ENCODE results near the gene WLS. TPM values are rescaled to one million over a fixed set of nuclear protein-coding genes. Genes with fewer than 3 reads are reported as not detected.

WLS gene
- total RNA-seq, 4 donors from 2014 or later = 34.8 to 78.9 (median 44.4) TPM

DNA sequence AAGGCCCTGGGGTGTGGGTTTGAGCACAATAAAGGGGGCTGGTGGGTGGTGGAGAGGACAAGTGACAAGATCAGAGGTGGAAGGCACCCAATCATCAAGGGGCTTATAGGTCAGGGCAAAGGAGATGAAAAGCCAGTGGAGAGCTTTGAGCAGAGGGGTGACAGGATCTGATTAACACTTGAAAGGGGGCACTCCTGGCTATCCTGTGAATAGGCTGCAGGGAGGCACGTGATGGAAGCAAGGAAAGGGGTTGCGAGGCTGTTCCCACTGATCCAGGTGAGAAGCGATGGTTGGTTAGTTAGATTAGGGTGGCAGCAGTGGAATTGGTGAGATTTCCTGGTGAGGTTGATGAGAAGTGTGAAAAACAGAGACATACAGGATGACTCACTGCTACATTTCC lies 80.6 kb downstream of the WLS start:
- no peak for DNase-seq (ENCODE audit: low spot score in 2 of 2)
- H3K4me1 ChIP-seq = peaks cover 0 to 4% (median 0%) of the 10 kb centered on the region in 4 donors
- no peak for TF ChIP-seq POLR2A (IDR thresholded peaks at IDR 0.05)
- TF ChIP-seq, protein P1, sequence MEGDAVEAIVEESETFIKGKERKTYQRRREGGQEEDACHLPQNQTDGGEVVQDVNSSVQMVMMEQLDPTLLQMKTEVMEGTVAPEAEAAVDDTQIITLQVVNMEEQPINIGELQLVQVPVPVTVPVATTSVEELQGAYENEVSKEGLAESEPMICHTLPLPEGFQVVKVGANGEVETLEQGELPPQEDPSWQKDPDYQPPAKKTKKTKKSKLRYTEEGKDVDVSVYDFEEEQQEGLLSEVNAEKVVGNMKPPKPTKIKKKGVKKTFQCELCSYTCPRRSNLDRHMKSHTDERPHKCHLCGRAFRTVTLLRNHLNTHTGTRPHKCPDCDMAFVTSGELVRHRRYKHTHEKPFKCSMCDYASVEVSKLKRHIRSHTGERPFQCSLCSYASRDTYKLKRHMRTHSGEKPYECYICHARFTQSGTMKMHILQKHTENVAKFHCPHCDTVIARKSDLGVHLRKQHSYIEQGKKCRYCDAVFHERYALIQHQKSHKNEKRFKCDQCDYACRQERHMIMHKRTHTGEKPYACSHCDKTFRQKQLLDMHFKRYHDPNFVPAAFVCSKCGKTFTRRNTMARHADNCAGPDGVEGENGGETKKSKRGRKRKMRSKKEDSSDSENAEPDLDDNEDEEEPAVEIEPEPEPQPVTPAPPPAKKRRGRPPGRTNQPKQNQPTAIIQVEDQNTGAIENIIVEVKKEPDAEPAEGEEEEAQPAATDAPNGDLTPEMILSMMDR (IDR thresholded peaks at IDR 0.05) = no peak
- H3K4me3 ChIP-seq = no peak overlapping the region
- WGBS, 2 donors = 74 to 91% methylated on average over 3 of the region's 3 CpGs
- no peak overlapping the region for H3K27ac ChIP-seq
- peaks cover 0 to 90% (median 4%) of the 10 kb centered on the region in 3 donors for H3K36me3 ChIP-seq
- no peaks in the 10 kb centered on the region for H3K27me3 ChIP-seq
- H3K9me3 ChIP-seq = no peaks in the 10 kb centered on the region

DNA sequence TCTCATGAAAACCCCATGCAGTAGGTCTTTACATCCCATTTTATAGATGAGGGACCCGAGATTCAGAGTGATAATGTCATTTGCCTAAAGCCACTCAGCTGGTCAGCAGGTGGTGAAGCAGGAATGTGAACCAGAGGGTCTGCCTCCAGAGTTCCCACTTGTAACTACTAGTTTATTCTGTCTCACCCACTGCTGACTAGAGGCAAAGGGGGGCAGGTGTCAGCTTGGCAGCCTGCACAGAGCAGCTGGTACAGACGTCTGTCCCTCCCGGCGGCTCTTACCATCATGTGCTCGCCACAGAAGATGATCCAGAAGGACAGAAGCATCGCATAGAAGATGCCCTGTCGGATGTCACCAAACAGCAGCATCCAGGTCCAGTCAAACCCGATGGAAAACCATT lies 82.4 kb downstream of the WLS start:
- peaks cover 0 to 86% (median 4%) of the 10 kb centered on the region in 3 donors for H3K36me3 ChIP-seq
- no peaks in the 10 kb centered on the region for H3K27me3 ChIP-seq
- H3K4me3 ChIP-seq = no peak overlapping the region
- DNase-seq (ENCODE audit: low spot score in 2 of 2) = no peak
- H3K9me3 ChIP-seq = no peaks in the 10 kb centered on the region
- no peak for TF ChIP-seq POLR2A (IDR thresholded peaks at IDR 0.05)
- no peak for TF ChIP-seq EP300 (IDR thresholded peaks at IDR 0.05)
- TF ChIP-seq, protein P1 (IDR thresholded peaks at IDR 0.05) = no peak
- WGBS, 2 donors = 91 to 93% methylated on average over 8 of the region's 8 CpGs
- peaks cover 0 to 4% (median 0%) of the 10 kb centered on the region in 4 donors for H3K4me1 ChIP-seq
- no peak overlapping the region for H3K27ac ChIP-seq

DNA sequence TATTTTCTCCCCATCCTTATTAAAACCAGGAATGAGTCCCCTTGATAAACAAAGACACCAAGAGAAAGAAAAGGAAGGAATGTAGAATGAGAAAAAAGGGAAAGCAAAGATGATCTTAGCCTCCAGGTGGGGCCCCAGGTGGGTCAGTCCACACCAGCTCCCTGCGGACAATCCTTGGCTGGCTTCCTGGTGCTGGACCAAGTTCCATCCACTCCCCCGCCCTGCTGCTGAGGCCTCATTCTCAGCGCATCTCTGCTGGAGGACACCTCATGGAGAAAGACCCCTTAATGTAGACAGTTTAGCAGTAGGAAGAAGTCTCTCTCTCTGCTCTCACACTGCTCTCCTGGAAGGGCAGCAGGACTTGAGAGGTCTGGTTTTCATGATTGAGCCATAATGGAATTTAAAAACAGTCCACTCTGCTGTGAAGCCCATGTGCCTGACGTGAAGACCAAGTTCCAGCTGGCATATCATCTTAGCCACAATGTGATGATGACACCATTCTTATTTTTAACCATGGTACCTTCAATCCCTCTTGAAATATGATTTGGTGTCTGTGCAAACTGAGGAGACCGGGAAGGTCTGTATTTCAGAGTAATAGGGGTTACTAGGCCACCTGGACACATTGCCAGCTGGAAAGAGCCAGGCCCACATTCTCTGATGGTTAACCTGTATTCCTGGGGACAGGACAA lies 83.1 kb downstream of the WLS start:
- Histone ChIP-seq H3K27ac (no peak overlapping the region), H3K9me3 (no peaks in the 10 kb centered on the region), H3K4me3 (no peak overlapping the region), H3K27me3 (no peaks in the 10 kb centered on the region), H3K36me3 (peaks cover 0 to 88% (median 4%) of the 10 kb centered on the region in 3 donors), H3K4me1 (peaks cover 0 to 4% (median 0%) of the 10 kb centered on the region in 4 donors)
- TF ChIP-seq, protein P1 (IDR thresholded peaks at IDR 0.05) = no peak
- TF ChIP-seq POLR2A (IDR thresholded peaks at IDR 0.05) (no peak), EP300 (IDR thresholded peaks at IDR 0.05) (no peak)
- no peak for DNase-seq (ENCODE audit: low spot score in 2 of 2)
- 82 to 97% methylated on average over 5 of the region's 5 CpGs for WGBS, 2 donors

DNA sequence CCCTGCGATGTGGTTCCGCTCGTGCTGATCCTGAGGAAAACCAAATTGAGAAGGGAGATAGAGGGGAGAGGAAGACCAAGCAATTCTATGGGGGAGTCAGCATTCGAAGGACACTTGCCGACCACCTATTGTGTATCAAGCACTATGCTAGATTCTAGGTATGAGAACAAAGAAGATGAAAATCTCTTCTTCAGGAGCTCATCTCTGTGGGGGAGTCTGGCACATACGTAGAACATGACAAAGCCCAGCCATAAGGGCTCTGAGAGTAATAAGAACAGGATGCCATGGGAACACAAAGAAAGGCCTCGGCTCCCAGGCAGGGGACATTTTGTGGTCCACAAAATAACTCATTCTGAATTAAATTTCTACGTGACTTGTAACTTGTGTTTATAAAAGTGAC lies 83.7 kb downstream of the WLS start:
- no peak overlapping the region for H3K27ac ChIP-seq
- no peak overlapping the region for H3K4me3 ChIP-seq
- no peak for DNase-seq (ENCODE audit: low spot score in 2 of 2)
- peaks cover 0 to 4% (median 0%) of the 10 kb centered on the region in 4 donors for H3K4me1 ChIP-seq
- whole genome bisulfite sequencing, 2 donors = 91 to 92% methylated on average over 8 of the region's 8 CpGs
- H3K9me3 ChIP-seq = no peaks in the 10 kb centered on the region
- no peaks in the 10 kb centered on the region for H3K27me3 ChIP-seq
- TF ChIP-seq EP300 (IDR thresholded peaks at IDR 0.05) (no peak), POLR2A (IDR thresholded peaks at IDR 0.05) (no peak)
- TF ChIP-seq, protein P1 (IDR thresholded peaks at IDR 0.05) = no peak
- peaks cover 0 to 86% (median 4%) of the 10 kb centered on the region in 3 donors for H3K36me3 ChIP-seq

DNA sequence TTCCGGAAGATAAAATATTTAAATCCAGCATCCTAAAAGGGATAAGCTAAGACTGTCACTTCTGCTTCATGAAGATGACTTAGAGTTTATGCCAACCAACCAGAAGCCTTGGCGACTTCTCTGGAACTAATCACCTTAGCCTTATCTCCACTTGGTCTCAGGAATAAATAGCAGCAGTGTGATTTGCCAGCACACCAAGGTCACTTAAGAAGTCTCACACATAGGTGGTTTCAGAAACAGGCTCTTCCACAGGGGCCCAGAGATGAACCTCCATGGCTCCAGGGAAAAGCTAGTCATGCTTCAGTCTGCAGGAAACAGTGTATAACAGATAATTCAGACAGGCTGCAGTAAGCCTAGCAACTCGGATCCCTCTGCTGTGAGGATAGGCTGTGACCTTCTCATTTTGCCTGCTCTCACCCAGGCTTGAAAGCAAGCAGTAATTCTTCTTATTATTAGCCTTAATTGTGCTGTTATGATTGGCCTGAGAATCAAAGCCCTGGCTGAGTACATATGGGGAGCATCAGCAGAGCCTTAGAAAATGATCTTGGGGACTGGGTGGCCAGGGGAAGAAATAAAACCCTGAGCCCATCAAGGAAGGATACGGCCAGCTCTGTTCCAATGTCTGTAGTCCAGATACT lies 84.7 kb downstream of the WLS start:
- DNase-seq (ENCODE audit: low spot score in 2 of 2) = no peak
- H3K4me3 ChIP-seq = no peak overlapping the region
- H3K36me3 ChIP-seq = peaks cover 0 to 83% (median 0%) of the 10 kb centered on the region in 3 donors
- no peaks in the 10 kb centered on the region for H3K27me3 ChIP-seq
- H3K4me1 ChIP-seq = peaks cover 0 to 4% (median 0%) of the 10 kb centered on the region in 4 donors
- 66 to 87% methylated on average over 4 of the region's 4 CpGs for WGBS, 2 donors
- H3K9me3 ChIP-seq = no peaks in the 10 kb centered on the region
- H3K27ac ChIP-seq = no peak overlapping the region
- TF ChIP-seq, protein P1 (IDR thresholded peaks at IDR 0.05) = no peak
- TF ChIP-seq EP300 (IDR thresholded peaks at IDR 0.05) = no peak
- no peak for TF ChIP-seq POLR2A (IDR thresholded peaks at IDR 0.05)

All from tibial nerve (tissue), 4 donors.